Nephron progenitor cell (in vitro differentiated cells): ENCODE data around the gene GJB5.

ENCODE experiments used
- DNase-seq: peaks from one replicate; pipeline ENCODE4 v3.0.0; 2021
- H3K27ac Mint-ChIP-seq: 2 replicates; pipeline ENCODE4 v1.8.0; 2021; ENCODE audit warnings: mild to moderate bottlenecking, moderate library complexity, mixed read lengths
- H3K27me3 Mint-ChIP-seq: 2 replicates; pipeline ENCODE4 v1.8.0; 2021; ENCODE audit warnings: mild to moderate bottlenecking, low read depth, mixed read lengths; ENCODE audit not compliant: poor library complexity
- H3K36me3 Mint-ChIP-seq: 2 replicates; pipeline ENCODE4 v1.8.0; 2021; ENCODE audit warnings: low read depth, mixed read lengths
- H3K4me1 Mint-ChIP-seq: 2 replicates; pipeline ENCODE4 v1.8.0; 2021; ENCODE audit warnings: mixed read lengths
- H3K4me3 Mint-ChIP-seq: 2 replicates; pipeline ENCODE4 v1.8.0; 2021; ENCODE audit warnings: mild to moderate bottlenecking, moderate library complexity, mixed read lengths
- H3K9me3 Mint-ChIP-seq: 2 replicates; pipeline ENCODE4 v1.8.0; 2021; ENCODE audit warnings: mild to moderate bottlenecking, moderate library complexity, mixed read lengths
- TF ChIP-seq, protein P1 (sequence below): fragments of 200-600 bp; sonication (generic); IDR thresholded peaks from 2 replicates; pipeline ENCODE4 v1.5.0; 2021; ENCODE audit warnings: antibody characterized with exemption

Gene GJB5

DNA sequence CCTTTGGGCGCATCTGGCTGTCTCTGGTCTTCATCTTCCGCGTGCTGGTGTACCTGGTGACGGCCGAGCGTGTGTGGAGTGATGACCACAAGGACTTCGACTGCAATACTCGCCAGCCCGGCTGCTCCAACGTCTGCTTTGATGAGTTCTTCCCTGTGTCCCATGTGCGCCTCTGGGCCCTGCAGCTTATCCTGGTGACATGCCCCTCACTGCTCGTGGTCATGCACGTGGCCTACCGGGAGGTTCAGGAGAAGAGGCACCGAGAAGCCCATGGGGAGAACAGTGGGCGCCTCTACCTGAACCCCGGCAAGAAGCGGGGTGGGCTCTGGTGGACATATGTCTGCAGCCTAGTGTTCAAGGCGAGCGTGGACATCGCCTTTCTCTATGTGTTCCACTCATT lies 2.5 kb downstream of the GJB5 start:
- Mint-ChIP-seq H3K27me3 (peaks cover 11% of the 10 kb centered on the region), H3K36me3 (no peaks in the 10 kb centered on the region), H3K4me3 (no peak overlapping the region), H3K27ac (no peak overlapping the region), H3K9me3 (no peaks in the 10 kb centered on the region), H3K4me1 (no peaks in the 10 kb centered on the region)
- no peak for DNase-seq
- TF ChIP-seq, protein P1, sequence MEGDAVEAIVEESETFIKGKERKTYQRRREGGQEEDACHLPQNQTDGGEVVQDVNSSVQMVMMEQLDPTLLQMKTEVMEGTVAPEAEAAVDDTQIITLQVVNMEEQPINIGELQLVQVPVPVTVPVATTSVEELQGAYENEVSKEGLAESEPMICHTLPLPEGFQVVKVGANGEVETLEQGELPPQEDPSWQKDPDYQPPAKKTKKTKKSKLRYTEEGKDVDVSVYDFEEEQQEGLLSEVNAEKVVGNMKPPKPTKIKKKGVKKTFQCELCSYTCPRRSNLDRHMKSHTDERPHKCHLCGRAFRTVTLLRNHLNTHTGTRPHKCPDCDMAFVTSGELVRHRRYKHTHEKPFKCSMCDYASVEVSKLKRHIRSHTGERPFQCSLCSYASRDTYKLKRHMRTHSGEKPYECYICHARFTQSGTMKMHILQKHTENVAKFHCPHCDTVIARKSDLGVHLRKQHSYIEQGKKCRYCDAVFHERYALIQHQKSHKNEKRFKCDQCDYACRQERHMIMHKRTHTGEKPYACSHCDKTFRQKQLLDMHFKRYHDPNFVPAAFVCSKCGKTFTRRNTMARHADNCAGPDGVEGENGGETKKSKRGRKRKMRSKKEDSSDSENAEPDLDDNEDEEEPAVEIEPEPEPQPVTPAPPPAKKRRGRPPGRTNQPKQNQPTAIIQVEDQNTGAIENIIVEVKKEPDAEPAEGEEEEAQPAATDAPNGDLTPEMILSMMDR, result no peak

DNA sequence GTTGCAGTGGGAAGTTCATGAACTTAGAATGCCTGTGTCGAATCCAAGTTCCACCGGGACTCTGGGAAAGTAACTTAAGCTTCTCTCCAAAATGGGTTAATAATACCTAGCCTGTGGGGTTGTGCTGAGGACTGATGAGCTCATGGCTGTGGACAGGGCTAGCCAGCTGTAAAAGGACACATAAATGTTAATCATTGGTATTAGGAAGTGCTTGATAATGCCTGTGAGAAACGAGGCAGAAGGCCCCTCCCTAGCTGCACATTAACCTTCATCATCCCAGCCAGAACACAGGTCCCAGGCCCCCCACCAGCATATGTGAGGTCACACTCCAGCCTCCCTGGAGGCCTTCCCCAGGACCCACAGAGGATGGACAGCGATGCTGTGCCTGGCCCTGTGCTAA lies 3.9 kb downstream of the GJB5 start:
- Mint-ChIP-seq H3K27me3 (peaks cover 15% of the 10 kb centered on the region), H3K4me3 (no peak overlapping the region), H3K36me3 (no peaks in the 10 kb centered on the region), H3K4me1 (no peaks in the 10 kb centered on the region), H3K9me3 (no peaks in the 10 kb centered on the region), H3K27ac (no peak overlapping the region)
- TF ChIP-seq, protein P1, result no peak
- DNase-seq, result no peak

DNA sequence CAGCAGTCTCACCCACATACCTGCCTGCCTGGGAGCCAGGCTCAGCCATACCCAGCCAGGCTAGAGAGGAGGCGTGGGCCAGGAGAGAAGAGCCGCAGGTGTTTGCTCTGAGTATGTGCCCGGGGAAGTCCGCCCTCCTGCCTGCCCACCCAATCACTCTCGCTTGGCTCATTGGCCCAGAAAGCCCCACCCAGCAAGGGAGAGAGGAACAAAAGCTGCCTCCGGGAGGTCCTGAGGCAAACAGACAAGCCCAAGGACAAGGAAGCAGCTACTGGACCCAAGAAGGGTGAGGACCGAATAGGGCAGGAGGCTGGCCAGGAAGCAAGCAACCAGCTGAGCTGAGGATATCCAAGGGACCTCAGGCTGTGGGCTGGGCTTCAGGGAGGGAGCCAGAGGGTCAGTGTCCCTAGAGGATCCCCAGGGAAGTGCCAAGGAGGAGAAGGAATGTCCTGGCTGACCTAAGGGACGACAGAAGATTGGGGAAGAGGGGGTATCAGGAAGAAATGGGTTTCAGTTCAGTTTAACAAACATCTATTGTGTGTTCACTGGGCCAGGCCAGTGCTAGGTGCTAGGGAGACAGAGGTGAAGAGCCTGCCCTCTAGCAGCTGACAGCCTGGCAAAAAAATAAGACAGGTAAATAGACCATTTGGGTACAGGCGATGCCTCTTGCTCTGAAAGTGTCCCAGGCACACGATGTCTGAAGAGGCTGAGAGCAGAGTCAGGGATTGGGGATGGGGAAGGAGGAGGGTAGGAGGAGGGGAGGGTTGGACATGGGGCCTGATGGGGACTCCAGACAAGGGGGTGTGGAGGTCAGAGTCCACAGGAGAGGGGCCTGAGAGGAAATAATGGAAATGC lies 4.9 kb downstream of the GJB5 start, which contains the start of gene GJB4:
TSS of gene GJB4 (plus strand) at position 238 of the 855 bp plus-strand sequence. CDS start 1,515 bp downstream, outside the sequence.
- Mint-ChIP-seq H3K27me3 (peaks cover 16% of the 10 kb centered on the region), H3K4me3 (no peak within 1 kb of the TSS), H3K9me3 (no peaks in the 10 kb centered on the region), H3K4me1 (no peaks in the 10 kb centered on the region), H3K36me3 (no peaks in the 10 kb centered on the region), H3K27ac (no peak within 1 kb of the TSS)
- TF ChIP-seq, protein P1, result no peak
- DNase-seq, result no peak

DNA sequence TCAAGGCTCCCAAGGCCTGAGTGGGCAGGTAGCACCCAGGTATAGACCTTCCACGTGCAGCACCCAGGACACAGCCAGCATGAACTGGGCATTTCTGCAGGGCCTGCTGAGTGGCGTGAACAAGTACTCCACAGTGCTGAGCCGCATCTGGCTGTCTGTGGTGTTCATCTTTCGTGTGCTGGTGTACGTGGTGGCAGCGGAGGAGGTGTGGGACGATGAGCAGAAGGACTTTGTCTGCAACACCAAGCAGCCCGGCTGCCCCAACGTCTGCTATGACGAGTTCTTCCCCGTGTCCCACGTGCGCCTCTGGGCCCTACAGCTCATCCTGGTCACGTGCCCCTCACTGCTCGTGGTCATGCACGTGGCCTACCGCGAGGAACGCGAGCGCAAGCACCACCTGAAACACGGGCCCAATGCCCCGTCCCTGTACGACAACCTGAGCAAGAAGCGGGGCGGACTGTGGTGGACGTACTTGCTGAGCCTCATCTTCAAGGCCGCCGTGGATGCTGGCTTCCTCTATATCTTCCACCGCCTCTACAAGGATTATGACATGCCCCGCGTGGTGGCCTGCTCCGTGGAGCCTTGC lies 6.4 kb downstream of the GJB5 start:
- H3K4me3 Mint-ChIP-seq, result no peak overlapping the region
- TF ChIP-seq, protein P1, result no peak
- no peaks in the 10 kb centered on the region for H3K9me3 Mint-ChIP-seq
- no peak for DNase-seq
- H3K27me3 Mint-ChIP-seq, result peaks cover 16% of the 10 kb centered on the region
- H3K4me1 Mint-ChIP-seq, result no peaks in the 10 kb centered on the region
- no peaks in the 10 kb centered on the region for H3K36me3 Mint-ChIP-seq
- H3K27ac Mint-ChIP-seq, result no peak overlapping the region

DNA sequence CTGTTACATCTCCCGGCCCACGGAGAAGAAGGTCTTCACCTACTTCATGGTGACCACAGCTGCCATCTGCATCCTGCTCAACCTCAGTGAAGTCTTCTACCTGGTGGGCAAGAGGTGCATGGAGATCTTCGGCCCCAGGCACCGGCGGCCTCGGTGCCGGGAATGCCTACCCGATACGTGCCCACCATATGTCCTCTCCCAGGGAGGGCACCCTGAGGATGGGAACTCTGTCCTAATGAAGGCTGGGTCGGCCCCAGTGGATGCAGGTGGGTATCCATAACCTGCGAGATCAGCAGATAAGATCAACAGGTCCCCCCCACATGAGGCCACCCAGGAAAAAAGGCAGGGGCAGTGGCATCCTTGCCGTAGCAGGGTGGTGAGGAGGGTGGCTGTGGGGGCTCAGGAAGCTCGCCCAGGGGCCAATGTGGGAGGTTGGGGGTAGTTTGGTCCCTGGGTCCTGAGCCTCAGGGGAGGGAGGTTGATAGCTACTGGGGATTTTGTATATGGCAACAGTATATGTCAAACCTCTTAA lies 7.0 kb downstream of the GJB5 start:
- TF ChIP-seq, protein P1, result no peak
- DNase-seq, result no peak
- no peaks in the 10 kb centered on the region for H3K9me3 Mint-ChIP-seq
- H3K4me3 Mint-ChIP-seq, result no peak overlapping the region
- H3K27ac Mint-ChIP-seq, result no peak overlapping the region
- peaks cover 16% of the 10 kb centered on the region for H3K27me3 Mint-ChIP-seq
- no peaks in the 10 kb centered on the region for H3K36me3 Mint-ChIP-seq
- no peaks in the 10 kb centered on the region for H3K4me1 Mint-ChIP-seq
